GM23338 (cell line): ENCODE data around the gene GRIA1.

Source experiments
- CTCF ChIP-seq, 2 experiments: fragments of 200-600 bp in 1 of 2; sonication (generic) in 1 of 2; conservative IDR thresholded peaks; 2 replicates each; pipeline versions ENCODE4 v1.5.1 to v1.6.1; 2016 to 2017; ENCODE audit warnings: antibody characterized with exemption in 2 of 2, low read depth in 2 of 2, mild to moderate bottlenecking in 2 of 2, moderate library complexity in 1 of 2
- EZH2 ChIP-seq: fragments of 200-600 bp; sonication (generic); IDR thresholded peaks from one replicate; pipeline ENCODE4 v1.8.0; 2017; ENCODE audit warnings: antibody characterized with exemption, mild to moderate bottlenecking, low read depth; ENCODE audit not compliant: unreplicated experiment
- JUNB ChIP-seq: IDR thresholded peaks from one replicate; pipeline ENCODE4 v1.6.1; 2016; ENCODE audit warnings: antibody characterized with exemption; ENCODE audit not compliant: unreplicated experiment
- REST ChIP-seq: IDR thresholded peaks from one replicate; pipeline ENCODE4 v1.6.1; 2018; ENCODE audit warnings: antibody characterized with exemption; ENCODE audit not compliant: unreplicated experiment
- STAT1 ChIP-seq: IDR thresholded peaks from one replicate; pipeline ENCODE4 v1.6.1; 2016; ENCODE audit warnings: antibody characterized with exemption; ENCODE audit not compliant: unreplicated experiment

- TF ChIP-seq CTCF (conservative IDR thresholded peaks at IDR 0.05; ENCODE audit: low read depth in 2 of 2) (no peak), REST (no peak), STAT1 (no peak), EZH2 (no peak), JUNB (no peak)
These were observed 126.7 kb downstream of the GRIA1 start for GRCh38 chr5:153617190-153617589.
